Stimulated activated CD4-positive, alpha-beta T cell treated with anti-CD3 and anti-CD28 coated beads, Interleukin-15, amount 100 ng/mL, for 48 hours (primary cell): ENCODE measurements around the gene SPESP1.

Experiments
- DNase-seq, 2 donors: peaks; one replicate each; pipeline ENCODE4 v3.0.0-alpha.2; 2020; ENCODE audit warnings: low read depth in 2 of 2

Gene SPESP1

DNA sequence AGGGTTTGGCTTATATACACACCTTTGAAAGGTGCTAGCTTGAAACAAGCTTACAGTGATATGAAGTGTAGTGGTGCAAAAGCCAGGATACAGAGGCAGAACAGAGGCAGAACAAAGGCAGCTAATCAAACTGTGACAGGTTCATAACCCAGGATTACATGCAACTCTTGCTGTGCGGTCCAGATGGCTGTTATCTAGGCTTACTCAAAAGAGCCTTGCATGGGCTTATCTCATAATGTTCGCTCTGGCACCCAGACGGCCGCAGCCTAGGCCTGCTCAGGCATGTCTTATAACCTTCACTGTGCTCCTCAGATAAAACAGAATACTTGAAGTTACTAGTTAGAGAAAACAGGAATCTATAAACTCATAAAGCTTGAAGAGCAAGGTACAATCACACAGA, 61.4 kb downstream of the SPESP1 start:
- DNase-seq: no peak

- DNase-seq: no peak
Observed at GRCh38 chr15:68992696-68993095, 62.4 kb downstream of the SPESP1 start.

DNA sequence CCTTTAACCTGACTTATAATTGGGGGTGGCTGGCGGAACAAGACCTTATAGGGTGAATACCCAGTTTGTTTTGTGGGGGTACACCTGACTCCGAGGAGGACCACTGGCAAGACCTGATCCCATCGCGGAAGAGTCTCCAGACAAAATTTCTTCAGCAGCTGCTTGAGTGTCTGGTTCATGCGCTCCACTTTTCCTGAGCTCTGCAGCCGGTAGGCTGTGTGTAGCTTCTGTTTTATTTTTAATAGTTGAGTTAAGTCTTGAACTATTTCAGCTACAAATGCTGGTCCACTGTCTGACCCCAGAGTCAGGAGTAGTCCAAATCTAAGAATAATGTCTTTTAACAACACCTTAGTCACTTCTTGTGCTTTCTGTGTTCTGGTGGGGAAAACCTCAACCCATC, 63.0 kb downstream of the SPESP1 start:
- no peak for DNase-seq

DNA sequence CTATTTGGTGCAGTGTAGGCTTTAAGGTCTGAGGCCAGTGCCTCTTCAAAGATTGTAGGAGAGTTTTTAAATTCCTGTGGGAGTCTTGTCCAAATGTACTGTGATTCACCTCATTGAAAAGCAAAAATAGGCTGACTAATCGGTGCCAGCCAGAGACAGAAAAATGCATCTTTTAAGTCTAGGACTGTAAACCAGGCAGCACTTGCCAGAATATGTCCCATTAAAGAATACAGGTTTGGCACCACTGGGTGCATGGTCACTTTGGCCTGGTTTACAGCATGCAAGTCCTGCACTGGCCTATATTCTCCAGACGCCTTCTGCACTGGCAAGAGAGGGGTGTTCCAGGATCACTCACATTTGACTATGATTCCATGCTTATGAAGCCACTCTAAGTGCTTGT, 63.8 kb downstream of the SPESP1 start:
- no peak for DNase-seq

DNA sequence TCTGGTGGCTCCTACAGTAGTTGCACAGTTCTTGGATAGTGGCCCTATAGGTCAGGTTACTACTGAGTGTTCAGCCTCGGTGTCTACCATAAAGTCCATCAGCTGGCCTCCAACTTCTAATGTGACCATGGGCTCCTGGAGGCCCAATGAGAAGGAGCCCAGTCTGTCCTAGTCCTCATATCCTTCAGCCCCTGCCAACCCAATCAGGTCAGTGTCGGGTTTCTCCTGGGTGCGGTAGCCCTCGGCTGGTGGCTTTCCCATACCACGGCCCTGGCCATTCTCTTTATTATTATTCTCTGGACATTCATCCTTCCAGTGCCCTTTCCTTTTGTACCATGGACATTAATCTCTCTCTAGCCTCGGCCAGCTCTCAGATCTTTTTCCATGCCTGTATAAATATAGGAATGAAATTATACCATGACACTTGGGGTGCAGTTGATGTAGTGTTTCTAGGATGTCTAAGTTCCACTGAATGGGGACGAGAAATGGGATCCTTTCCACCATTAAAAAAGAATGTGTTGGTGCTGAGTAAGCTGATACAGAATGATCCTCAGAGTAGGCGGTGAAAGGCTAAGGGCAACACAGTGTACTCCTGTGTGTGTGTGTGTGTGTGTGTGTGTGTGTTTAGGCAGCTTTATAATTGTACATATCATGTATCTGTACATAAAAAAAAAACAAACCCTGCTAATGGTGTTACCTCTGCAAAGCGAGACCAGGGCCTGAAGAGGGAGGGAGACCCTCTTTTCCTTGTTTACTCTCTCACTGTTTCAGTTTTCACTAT, 64.8 kb downstream of the SPESP1 start:
- no peak for DNase-seq
